Psoas muscle (tissue), 8 donors: ENCODE measurements around the gene FNDC5. TPM values are rescaled to one million over a fixed set of nuclear protein-coding genes. Genes with fewer than 3 reads are reported as not detected.
A peak's percentile ranks its signal among the peaks of the same experiment; 100 is the strongest.

ENCODE experiments used
- ATAC-seq, 4 donors: fragments of 200-7000 bp; cut with Tn5 transposase; one replicate each; pipeline ENCODE4 v1.9.1; 2020; ENCODE audit warnings: moderate library complexity in 3 of 4, mild to moderate bottlenecking in 2 of 4
- DNase-seq, 2 donors: peaks; one replicate each; pipeline ENCODE4 v3.0.0-alpha.2; 2020
- H3K27ac ChIP-seq: fragments of 200-600 bp; one replicate; pipeline ENCODE4 v1.8.0; 2022
- H3K27me3 ChIP-seq, 3 donors: fragments of 200-600 bp in 1 of 3; one replicate each; pipeline versions ENCODE4 v1.6.1 to v1.8.0; 2013 to 2022; ENCODE audit warnings: low read length in 2 of 3, mild to moderate bottlenecking in 2 of 3, moderate library complexity in 1 of 3; ENCODE audit not compliant: insufficient read depth in 3 of 3
- H3K36me3 ChIP-seq, 2 donors: fragments of 200-600 bp in 1 of 2; one replicate each; pipeline versions ENCODE4 v1.6.1 to v1.8.0; 2013 to 2022; ENCODE audit warnings: low read depth in 1 of 2, mild to moderate bottlenecking in 1 of 2, moderate library complexity in 1 of 2; ENCODE audit not compliant: insufficient read depth in 1 of 2
- H3K4me1 ChIP-seq: fragments of 200-600 bp; one replicate; pipeline ENCODE4 v1.8.0; 2022
- H3K4me3 ChIP-seq: fragments of 200-600 bp; one replicate; pipeline ENCODE4 v1.8.0; 2022; ENCODE audit warnings: mild to moderate bottlenecking
- H3K9me3 ChIP-seq: fragments of 200-600 bp; one replicate; pipeline ENCODE4 v1.8.0; 2022
- WGBS, 3 donors: extraction: QIAGEN DNeasy Blood & Tissue Kit; methylation state at CpG; one replicate each; pipeline versions ENCODE4 v1.1.6 to v1.1.7; 2013; 5-methylcytosine and 5-hydroxymethylcytosine counted together
- intact Hi-C, 2 donors: fragments of 100-400 bp; cut with DNase I; formaldehyde crosslinking; loops; one replicate each; pipeline versions ENCODE4 v1.11.0 to v1.14.2; 2022
- polyA plus RNA-seq, 3 donors: library from polyadenylated mRNA; stranded (reverse); fragments of 200-250 nt; gene quantifications; one replicate each; pipeline ENCODE4 v1.2.3, GENCODE V29; 2013
- total RNA-seq, 4 donors: library from RNA; stranded (reverse); fragmentation: NEBNext Ultra II Directional in 2 of 4; extraction: Animal tissue kit (Norgen Biotek cat#: 25700) in 2 of 4; gene quantifications; one replicate each; pipeline versions ENCODE4 v1.2.1 to v1.2.4, GENCODE V29; 2021 to 2023
- TF ChIP-seq, protein P1 (sequence below): fragments of 200-600 bp; IDR thresholded peaks from one replicate; pipeline ENCODE4 v1.8.0; 2022; ENCODE audit warnings: antibody characterized with exemption
- donor health status: healthy with polysubstance abuse.
- donor health status: DM: no; HTN: no; CAD: no; lungs with moderate emphysema.
- donor health status: Bipolar disorder and iron deficiency.
- donor health status: healthy.
- donor health status: DM: yes; HTN: yes; CAD: no.
- donor health status: DM: no; HTN: no; CAD: no.
- donor health status: DM: no; HTN: no; CAD: no.
- donor health status: DM: yes; HTN: yes; CAD: no.

FNDC5 gene
- total and polyA plus RNA-seq, 7 donors: 72.8 to 184 (median 91.6) TPM

- TF ChIP-seq, protein P1, sequence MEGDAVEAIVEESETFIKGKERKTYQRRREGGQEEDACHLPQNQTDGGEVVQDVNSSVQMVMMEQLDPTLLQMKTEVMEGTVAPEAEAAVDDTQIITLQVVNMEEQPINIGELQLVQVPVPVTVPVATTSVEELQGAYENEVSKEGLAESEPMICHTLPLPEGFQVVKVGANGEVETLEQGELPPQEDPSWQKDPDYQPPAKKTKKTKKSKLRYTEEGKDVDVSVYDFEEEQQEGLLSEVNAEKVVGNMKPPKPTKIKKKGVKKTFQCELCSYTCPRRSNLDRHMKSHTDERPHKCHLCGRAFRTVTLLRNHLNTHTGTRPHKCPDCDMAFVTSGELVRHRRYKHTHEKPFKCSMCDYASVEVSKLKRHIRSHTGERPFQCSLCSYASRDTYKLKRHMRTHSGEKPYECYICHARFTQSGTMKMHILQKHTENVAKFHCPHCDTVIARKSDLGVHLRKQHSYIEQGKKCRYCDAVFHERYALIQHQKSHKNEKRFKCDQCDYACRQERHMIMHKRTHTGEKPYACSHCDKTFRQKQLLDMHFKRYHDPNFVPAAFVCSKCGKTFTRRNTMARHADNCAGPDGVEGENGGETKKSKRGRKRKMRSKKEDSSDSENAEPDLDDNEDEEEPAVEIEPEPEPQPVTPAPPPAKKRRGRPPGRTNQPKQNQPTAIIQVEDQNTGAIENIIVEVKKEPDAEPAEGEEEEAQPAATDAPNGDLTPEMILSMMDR: no peak
- peaks cover 27% of the 10 kb centered on the region for H3K4me1 ChIP-seq
Observed at GRCh38 chr1:32861904-32862695, 8.6 kb downstream of the FNDC5 start.

DNA sequence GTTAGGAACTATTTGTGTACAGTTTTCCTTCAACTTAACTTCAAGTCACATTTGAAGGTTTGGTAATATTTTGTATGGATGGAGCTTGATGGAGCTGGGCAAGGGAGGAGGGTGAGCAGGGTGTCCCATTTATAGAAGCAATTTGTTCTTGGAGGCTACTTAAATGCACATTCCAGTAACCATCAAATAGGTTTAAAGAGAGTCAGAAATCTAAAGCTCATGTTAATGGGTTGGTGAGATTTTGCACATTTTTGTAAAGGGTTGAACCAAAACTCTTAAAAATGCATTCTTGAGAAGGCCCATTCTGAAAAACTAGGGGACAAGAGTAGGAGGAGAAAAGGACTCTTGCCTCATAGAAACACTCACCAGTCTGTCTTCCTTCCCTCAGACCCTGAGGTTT is 10.1 kb downstream of the FNDC5 start:
- H3K36me3 ChIP-seq: peaks cover 0 to 55% of the 10 kb centered on the region in 2 donors
- no peaks in the 10 kb centered on the region for H3K9me3 ChIP-seq
- TF ChIP-seq, protein P1: no peak
- H3K27me3 ChIP-seq: no peaks in the 10 kb centered on the region
- H3K4me3 ChIP-seq: no peak overlapping the region
- intact Hi-C loops: no loop called here
- H3K27ac ChIP-seq: no peak overlapping the region
- DNase-seq (no peak), ATAC-seq (no peak)
- H3K4me1 ChIP-seq: peaks cover 21% of the 10 kb centered on the region

More at GRCh38 chr1:32861904-32862695, 8.6 kb downstream of the FNDC5 start:
- WGBS, 3 donors: 63 to 71% (median 67%) methylated on average over 3 of the region's 3 CpGs
- H3K27ac ChIP-seq: no peak overlapping the region
- intact Hi-C loops: no loop called here
- ATAC-seq: no peak
- no peak for DNase-seq
- H3K36me3 ChIP-seq: peaks cover 0 to 40% of the 10 kb centered on the region in 2 donors
- H3K27me3 ChIP-seq: no peaks in the 10 kb centered on the region
- H3K4me3 ChIP-seq: no peak overlapping the region
- H3K9me3 ChIP-seq: no peaks in the 10 kb centered on the region

- intact Hi-C loops: no loop called here
Observed at GRCh38 chr1:32859915-32860314, 10.8 kb downstream of the FNDC5 start.

DNA sequence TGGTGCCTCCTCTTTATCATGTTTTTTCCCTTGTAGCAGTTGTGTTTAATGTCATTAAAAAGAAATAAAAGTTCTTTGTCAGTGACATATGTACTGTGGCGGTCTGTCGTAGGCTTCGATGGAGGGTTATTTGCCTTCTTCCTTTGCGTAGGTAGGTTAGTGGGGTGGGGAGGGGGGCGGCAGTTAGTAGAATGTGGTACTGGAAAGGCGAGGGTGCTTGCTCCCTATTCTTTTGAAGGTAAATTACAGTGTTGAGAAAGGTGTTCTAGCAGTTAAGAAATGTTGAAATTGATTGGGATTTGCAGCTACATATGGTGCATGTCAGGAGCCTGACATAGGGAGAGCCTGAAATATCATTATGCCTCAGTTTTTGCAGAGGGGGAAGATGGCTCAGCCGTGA is 11.9 kb downstream of the FNDC5 start:
- no peak for DNase-seq
- intact Hi-C loops: no loop called here
- peaks cover 12% of the 10 kb centered on the region for H3K4me1 ChIP-seq
- no peak for ATAC-seq
- H3K36me3 ChIP-seq: peaks cover 0 to 72% of the 10 kb centered on the region in 2 donors
- no peak overlapping the region for H3K4me3 ChIP-seq
- H3K27ac ChIP-seq: peak overlapping the region; percentile 31
- H3K27me3 ChIP-seq: no peaks in the 10 kb centered on the region
- TF ChIP-seq, protein P1: no peak
- WGBS, 3 donors: 89 to 95% (median 91%) methylated on average over 7 of the region's 7 CpGs
- no peaks in the 10 kb centered on the region for H3K9me3 ChIP-seq

More at GRCh38 chr1:32859915-32860314, 10.8 kb downstream of the FNDC5 start:
- TF ChIP-seq, protein P1: no peak
- Histone ChIP-seq H3K27ac (peak overlapping the region; percentile 31), H3K9me3 (no peaks in the 10 kb centered on the region), H3K4me3 (no peak overlapping the region), H3K27me3 (no peaks in the 10 kb centered on the region), H3K4me1 (peaks cover 18% of the 10 kb centered on the region), H3K36me3 (peaks cover 0 to 62% of the 10 kb centered on the region in 2 donors)
- DNase-seq (no peak), ATAC-seq (peak; percentile 43 to 80 (median 62))
- 29 to 38% (median 30%) methylated on average over 2 of the region's 2 CpGs for WGBS, 3 donors
